Cardiac muscle cell (in vitro differentiated cells and primary cell): ENCODE results near the gene ARHGEF28. TPM values are rescaled to one million over a fixed set of nuclear protein-coding genes. Genes with fewer than 3 reads are reported as not detected.

Experiments used
- DNase-seq, 2 donors: peaks; one replicate each; pipeline versions ENCODE4 v3.0.0 to v3.0.0-alpha.2; 2010 to 2017; ENCODE audit warnings: low read depth in 1 of 2, low spot score in 1 of 2
- H3K27ac ChIP-seq: fragments of 200-600 bp; sonication (generic); 2 replicates; pipeline ENCODE4 v1.5.1; 2016
- H3K27me3 ChIP-seq: fragments of 200-600 bp; sonication (generic); 2 replicates; pipeline ENCODE4 v1.6.0; 2016; ENCODE audit warnings: control low read depth
- H3K36me3 ChIP-seq: fragments of 200-600 bp; sonication (generic); 2 replicates; pipeline ENCODE4 v1.5.1; 2016; ENCODE audit warnings: control low read depth
- H3K4me1 ChIP-seq: fragments of 200-600 bp; sonication (generic); 2 replicates; pipeline ENCODE4 v1.8.1; 2017; ENCODE audit warnings: low read depth, mild to moderate bottlenecking, mixed run types
- H3K4me3 ChIP-seq: fragments of 200-600 bp; sonication (generic); 2 replicates; pipeline ENCODE4 v1.5.1; 2016; ENCODE audit warnings: mild to moderate bottlenecking
- H3K9me3 ChIP-seq: fragments of 200-600 bp; sonication (generic); 2 replicates; pipeline ENCODE4 v1.5.1; 2017; ENCODE audit warnings: low read depth, mild to moderate bottlenecking, control low read depth
- polyA plus RNA-seq: library from polyadenylated mRNA; unstranded; fragments of >200 nt; fragmentation: Nextera tagmentation; extraction: Ambion mirVana; gene quantifications from 2 replicates; pipeline ENCODE4 v1.2.1, GENCODE V29; 2016
- total RNA-seq: library from RNA; depleted of rRNA; stranded (reverse); fragments of >200 nt; gene quantifications from 2 replicates; pipeline ENCODE4 v1.2.3, GENCODE V29; 2016
- TF ChIP-seq, protein P1 (sequence below): IDR thresholded peaks from 2 replicates; pipeline ENCODE4 v1.5.1; 2012; ENCODE audit warnings: low read depth, mild to moderate bottlenecking, low read length

The ARHGEF28 gene
- total and polyA plus RNA-seq, 2 experiments from 2014 or later: 0.30 TPM; not detected in 1

DNA sequence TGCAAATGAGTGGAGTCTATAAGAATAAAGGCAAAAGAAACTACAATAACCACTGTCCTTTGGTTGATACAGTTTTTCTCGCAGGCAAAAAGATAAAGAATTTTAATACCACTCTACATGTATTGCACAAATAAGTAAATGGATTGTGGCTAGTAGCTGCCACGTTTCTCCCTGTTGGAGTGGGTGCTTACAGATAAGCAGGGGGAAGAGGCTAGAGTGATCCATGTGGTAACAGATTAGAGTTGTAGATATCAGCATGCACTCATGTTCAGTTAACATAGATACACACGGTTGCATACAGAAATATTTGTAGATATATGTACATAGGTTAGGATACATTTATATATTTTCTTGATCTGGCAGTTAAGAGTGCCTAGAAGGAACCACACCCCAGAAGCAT is 179.5 kb downstream of the ARHGEF28 start:
- H3K4me1 ChIP-seq: no peaks in the 10 kb centered on the region
- no peaks in the 10 kb centered on the region for H3K9me3 ChIP-seq
- no peak overlapping the region for H3K27ac ChIP-seq
- peaks cover 3% of the 10 kb centered on the region for H3K27me3 ChIP-seq
- TF ChIP-seq, protein P1, sequence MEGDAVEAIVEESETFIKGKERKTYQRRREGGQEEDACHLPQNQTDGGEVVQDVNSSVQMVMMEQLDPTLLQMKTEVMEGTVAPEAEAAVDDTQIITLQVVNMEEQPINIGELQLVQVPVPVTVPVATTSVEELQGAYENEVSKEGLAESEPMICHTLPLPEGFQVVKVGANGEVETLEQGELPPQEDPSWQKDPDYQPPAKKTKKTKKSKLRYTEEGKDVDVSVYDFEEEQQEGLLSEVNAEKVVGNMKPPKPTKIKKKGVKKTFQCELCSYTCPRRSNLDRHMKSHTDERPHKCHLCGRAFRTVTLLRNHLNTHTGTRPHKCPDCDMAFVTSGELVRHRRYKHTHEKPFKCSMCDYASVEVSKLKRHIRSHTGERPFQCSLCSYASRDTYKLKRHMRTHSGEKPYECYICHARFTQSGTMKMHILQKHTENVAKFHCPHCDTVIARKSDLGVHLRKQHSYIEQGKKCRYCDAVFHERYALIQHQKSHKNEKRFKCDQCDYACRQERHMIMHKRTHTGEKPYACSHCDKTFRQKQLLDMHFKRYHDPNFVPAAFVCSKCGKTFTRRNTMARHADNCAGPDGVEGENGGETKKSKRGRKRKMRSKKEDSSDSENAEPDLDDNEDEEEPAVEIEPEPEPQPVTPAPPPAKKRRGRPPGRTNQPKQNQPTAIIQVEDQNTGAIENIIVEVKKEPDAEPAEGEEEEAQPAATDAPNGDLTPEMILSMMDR: no peak
- H3K4me3 ChIP-seq: no peak overlapping the region
- H3K36me3 ChIP-seq: no peaks in the 10 kb centered on the region
- DNase-seq: no peak

DNA sequence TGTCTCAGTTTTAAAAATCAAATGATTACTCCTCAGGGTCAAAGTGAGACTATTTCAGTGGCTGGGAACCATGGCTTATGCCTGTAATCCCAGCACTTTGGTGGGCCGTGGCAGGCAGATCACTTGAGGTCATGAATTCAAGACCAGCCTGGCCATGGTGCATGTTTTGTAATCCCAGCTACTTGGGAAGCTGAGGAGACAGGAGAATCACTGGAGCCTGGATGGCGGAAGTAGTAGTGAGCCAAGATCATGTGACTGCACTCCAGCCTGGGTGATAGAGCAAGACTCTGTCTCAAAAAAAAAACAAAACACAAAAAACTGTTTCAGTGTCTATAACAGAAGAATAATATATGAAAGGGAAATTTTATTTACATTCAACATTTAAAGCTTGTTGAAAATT is 182.9 kb downstream of the ARHGEF28 start:
- Histone ChIP-seq H3K4me3 (no peak overlapping the region), H3K36me3 (no peaks in the 10 kb centered on the region), H3K9me3 (no peaks in the 10 kb centered on the region), H3K27ac (no peak overlapping the region), H3K4me1 (no peaks in the 10 kb centered on the region), H3K27me3 (no peaks in the 10 kb centered on the region)
- TF ChIP-seq, protein P1: no peak
- DNase-seq: no peak

DNA sequence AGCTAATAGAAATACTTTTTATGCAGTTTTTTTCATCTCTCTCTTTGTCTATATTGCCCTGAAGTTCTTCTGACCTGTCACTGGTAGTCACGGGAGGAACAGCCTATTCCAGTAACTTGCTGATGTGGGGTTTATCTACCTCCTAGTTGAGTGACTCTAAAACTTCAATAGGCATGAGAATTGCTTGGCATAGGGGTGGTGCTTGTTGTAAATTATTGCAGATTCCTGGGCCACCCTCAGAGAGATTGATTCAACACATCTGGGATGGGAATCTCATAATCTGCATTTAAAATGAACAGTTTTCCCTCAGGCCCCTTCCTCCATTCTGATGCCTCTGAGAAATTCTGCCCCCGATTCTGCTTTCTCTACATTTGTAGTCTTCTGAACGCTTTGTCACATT is 184.4 kb downstream of the ARHGEF28 start:
- H3K27me3 ChIP-seq: no peaks in the 10 kb centered on the region
- TF ChIP-seq, protein P1: no peak

DNA sequence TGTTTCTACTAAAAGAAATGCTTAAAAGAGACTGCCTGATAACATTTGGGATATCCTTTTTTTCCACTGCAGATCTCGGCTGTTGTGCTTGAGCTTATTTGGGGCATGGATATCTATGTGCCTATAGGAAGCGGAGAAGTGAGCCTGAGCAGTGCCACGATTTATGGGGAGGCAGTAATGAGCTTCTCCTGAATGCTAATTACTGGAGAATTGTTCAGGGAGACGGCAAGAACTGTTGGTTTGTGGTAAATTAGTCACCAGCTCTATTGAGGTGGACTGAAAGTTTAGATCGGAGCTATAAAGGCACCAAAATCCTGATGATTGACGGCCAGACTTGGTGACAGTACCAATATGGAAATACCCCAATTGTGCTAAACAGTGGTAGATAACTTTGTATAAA is 186.5 kb downstream of the ARHGEF28 start:
- H3K27ac ChIP-seq: no peak overlapping the region
- TF ChIP-seq, protein P1: no peak
- H3K27me3 ChIP-seq: no peaks in the 10 kb centered on the region
- no peaks in the 10 kb centered on the region for H3K4me1 ChIP-seq
- no peaks in the 10 kb centered on the region for H3K36me3 ChIP-seq
- no peak for DNase-seq
- no peaks in the 10 kb centered on the region for H3K9me3 ChIP-seq
- H3K4me3 ChIP-seq: no peak overlapping the region

More for the DNA sequence above, 184.4 kb downstream of the ARHGEF28 start:
- no peak for DNase-seq
- H3K4me3 ChIP-seq: no peak overlapping the region
- H3K27ac ChIP-seq: no peak overlapping the region
- H3K36me3 ChIP-seq: no peaks in the 10 kb centered on the region
- no peaks in the 10 kb centered on the region for H3K4me1 ChIP-seq
- no peaks in the 10 kb centered on the region for H3K9me3 ChIP-seq

DNA sequence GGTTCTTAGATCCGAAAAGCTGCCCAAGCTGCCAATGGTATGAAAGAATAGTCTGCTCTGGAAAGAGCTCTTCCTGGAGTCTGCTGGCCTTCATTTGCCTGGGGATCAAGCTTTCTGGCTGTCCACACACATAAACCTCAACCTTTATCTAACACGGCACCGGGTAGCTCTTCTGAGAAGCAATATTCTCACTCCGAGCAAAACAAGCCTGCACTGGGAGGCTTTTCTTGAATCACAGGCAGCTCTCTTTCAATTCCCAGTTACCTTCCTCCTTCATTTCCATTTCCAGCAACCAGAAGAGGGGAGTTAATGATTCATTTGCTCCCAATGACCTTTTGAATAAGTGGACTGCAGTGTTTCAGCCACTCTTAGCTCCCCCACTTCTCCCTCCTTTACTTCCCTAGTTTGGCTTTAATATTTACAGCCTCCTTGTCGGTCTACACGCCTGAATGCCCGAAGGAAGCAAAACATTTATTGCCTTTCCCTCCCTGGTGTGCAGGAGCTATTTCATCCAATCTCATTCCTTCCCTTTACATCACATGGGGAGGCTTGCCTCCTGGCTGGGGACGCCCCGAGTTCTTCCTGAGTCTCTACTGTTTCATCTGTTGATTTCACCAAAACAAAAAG is 187.1 kb downstream of the ARHGEF28 start:
- H3K4me3 ChIP-seq: no peak overlapping the region
- no peaks in the 10 kb centered on the region for H3K27me3 ChIP-seq

More for the DNA sequence above, 187.1 kb downstream of the ARHGEF28 start:
- H3K27ac ChIP-seq: no peak overlapping the region
- no peaks in the 10 kb centered on the region for H3K36me3 ChIP-seq
- no peaks in the 10 kb centered on the region for H3K4me1 ChIP-seq
- TF ChIP-seq, protein P1: no peak
- H3K9me3 ChIP-seq: no peaks in the 10 kb centered on the region
- no peak for DNase-seq
